ENCODE data around the gene MYL3. TPM values are rescaled to one million over a fixed set of nuclear protein-coding genes. Genes with fewer than 3 reads are reported as not detected.

MYL3 gene
- polyA plus RNA-seq, 1 donor from 2014 or later, result 2.1 TPM

DNA sequence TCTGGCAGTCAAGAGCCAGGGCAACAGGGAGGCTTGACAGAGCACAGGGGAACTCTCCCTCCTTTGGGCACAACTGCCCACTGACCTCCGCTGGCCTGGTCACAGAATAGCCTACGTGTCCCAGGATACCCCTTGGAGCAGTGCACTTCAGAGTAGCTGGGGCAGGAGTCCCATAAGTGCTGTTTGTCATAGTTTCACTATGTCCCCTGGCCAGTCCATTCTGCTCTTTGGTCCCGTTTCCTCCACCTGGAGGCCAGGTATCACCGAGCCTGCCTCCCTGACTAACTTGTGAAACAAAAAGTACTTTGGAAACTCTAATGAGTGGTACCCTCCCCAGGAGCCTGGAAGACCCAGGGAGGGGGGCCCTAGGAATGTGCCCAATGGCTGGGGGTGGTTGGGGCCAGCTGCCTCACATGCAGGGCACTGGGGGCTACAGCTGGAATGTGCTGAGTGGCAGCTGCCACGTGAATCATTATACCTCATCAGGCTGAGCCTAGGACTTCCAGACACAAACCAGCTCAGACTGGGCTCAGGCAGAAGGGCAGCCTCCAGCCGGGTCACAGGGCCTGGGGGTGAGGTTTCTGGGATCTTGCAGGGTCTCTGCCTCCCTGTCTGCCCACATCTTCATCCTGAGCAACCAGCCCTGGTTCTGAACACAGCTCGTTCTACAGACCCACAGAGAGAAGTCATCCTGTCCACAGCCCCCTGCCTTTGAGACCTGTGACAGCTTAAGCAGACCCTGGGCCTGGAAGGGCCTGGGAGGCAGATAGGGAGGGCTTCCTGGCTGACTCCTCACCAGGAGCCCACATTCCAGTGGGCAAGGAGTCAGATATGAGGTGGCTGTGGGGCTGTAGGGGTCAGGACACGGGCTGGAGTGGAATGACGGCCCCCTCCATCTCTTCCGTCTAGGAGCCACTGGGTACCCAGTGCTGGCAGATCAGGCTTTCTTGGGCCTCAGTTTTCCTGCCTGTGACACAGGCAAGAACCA, 13.4 kb upstream of the MYL3 start:
- Histone ChIP-seq H3K27me3 (ENCODE audit: insufficient read depth, low read depth, low read length) (peaks cover 11% of the 10 kb centered on the region), H3K36me3 (ENCODE audit: insufficient read depth, low read length) (no peaks in the 10 kb centered on the region), H3K9me3 (ENCODE audit: low read length) (no peaks in the 10 kb centered on the region), H3K9ac (ENCODE audit: low read length) (no peak overlapping the region), H3K27ac (ENCODE audit: low read length) (no peak overlapping the region), H2AFZ (ENCODE audit: low read depth, low read length) (no peak overlapping the region), H3K4me3 (ENCODE audit: low read length) (no peak overlapping the region), H3K9me2 (ENCODE audit: insufficient read depth, low read length) (no peaks in the 10 kb centered on the region), H3F3A (ENCODE audit: insufficient read depth, low read length, poor library complexity, severe bottlenecking) (no peaks in the 10 kb centered on the region), H3K79me2 (replicated peaks; ENCODE audit: insufficient read depth, low read length) (no peaks in the 10 kb centered on the region), H4K20me1 (ENCODE audit: insufficient read depth) (no peaks in the 10 kb centered on the region), H3K4me2 (ENCODE audit: low read length) (no peak overlapping the region)
- TF ChIP-seq MXI1 (conservative IDR thresholded peaks at IDR 0.05; ENCODE audit: poor library complexity, severe bottlenecking) (no peak), RAD21 (conservative IDR thresholded peaks at IDR 0.05) (no peak), CTCF (IDR thresholded peaks at IDR 0.05; ENCODE audit: poor library complexity, severe bottlenecking) (no peak), SMC3 (conservative IDR thresholded peaks at IDR 0.05; ENCODE audit: poor library complexity) (no peak), TAF1 (IDR thresholded peaks at IDR 0.05; ENCODE audit: low read depth) (no peak), EP300 (conservative IDR thresholded peaks at IDR 0.05; ENCODE audit: poor library complexity, severe bottlenecking) (no peak), POLR2AphosphoS5 (IDR thresholded peaks at IDR 0.05) (no peak), EZH2 (IDR thresholded peaks at IDR 0.05; ENCODE audit: borderline replicate concordance, insufficient read depth, low read length, poor library complexity, severe bottlenecking) (no peak)
- TF ChIP-seq, protein P1, sequence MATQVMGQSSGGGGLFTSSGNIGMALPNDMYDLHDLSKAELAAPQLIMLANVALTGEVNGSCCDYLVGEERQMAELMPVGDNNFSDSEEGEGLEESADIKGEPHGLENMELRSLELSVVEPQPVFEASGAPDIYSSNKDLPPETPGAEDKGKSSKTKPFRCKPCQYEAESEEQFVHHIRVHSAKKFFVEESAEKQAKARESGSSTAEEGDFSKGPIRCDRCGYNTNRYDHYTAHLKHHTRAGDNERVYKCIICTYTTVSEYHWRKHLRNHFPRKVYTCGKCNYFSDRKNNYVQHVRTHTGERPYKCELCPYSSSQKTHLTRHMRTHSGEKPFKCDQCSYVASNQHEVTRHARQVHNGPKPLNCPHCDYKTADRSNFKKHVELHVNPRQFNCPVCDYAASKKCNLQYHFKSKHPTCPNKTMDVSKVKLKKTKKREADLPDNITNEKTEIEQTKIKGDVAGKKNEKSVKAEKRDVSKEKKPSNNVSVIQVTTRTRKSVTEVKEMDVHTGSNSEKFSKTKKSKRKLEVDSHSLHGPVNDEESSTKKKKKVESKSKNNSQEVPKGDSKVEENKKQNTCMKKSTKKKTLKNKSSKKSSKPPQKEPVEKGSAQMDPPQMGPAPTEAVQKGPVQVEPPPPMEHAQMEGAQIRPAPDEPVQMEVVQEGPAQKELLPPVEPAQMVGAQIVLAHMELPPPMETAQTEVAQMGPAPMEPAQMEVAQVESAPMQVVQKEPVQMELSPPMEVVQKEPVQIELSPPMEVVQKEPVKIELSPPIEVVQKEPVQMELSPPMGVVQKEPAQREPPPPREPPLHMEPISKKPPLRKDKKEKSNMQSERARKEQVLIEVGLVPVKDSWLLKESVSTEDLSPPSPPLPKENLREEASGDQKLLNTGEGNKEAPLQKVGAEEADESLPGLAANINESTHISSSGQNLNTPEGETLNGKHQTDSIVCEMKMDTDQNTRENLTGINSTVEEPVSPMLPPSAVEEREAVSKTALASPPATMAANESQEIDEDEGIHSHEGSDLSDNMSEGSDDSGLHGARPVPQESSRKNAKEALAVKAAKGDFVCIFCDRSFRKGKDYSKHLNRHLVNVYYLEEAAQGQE (IDR thresholded peaks at IDR 0.05; ENCODE audit: borderline replicate concordance), result no peak

DNA sequence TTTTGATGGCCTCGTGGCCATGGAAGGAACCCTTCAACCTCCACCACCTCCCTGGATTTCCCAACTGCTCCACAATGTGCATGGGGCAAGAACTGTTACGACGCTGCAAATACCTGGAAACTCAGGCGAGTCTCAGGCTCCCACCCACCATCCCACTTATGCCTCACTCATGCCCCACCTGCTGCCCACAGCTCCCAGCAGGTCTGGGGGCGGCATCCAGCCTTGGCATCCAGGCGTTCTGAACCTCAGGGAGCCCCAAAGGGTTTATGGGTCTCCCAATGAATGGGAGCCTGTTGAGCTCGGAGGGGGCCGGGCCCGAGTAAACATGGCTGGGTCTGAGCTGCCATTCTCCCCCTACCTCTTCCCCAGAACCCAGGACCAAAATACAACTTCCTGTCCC, 12.3 kb upstream of the MYL3 start:
- Histone ChIP-seq H3K4me2 (ENCODE audit: low read length) (no peak overlapping the region), H3K27me3 (ENCODE audit: insufficient read depth, low read depth, low read length) (peaks cover under 1% of the 10 kb centered on the region), H2AFZ (ENCODE audit: low read depth, low read length) (no peak overlapping the region), H3K9ac (ENCODE audit: low read length) (no peak overlapping the region), H3K9me2 (ENCODE audit: insufficient read depth, low read length) (no peaks in the 10 kb centered on the region), H3K27ac (ENCODE audit: low read length) (no peak overlapping the region), H3F3A (ENCODE audit: insufficient read depth, low read length, poor library complexity, severe bottlenecking) (no peaks in the 10 kb centered on the region), H3K4me3 (ENCODE audit: low read length) (no peak overlapping the region), H3K36me3 (ENCODE audit: insufficient read depth, low read length) (no peaks in the 10 kb centered on the region), H4K20me1 (ENCODE audit: insufficient read depth) (no peaks in the 10 kb centered on the region), H3K9me3 (ENCODE audit: low read length) (no peaks in the 10 kb centered on the region), H3K79me2 (replicated peaks; ENCODE audit: insufficient read depth, low read length) (no peaks in the 10 kb centered on the region)
- TF ChIP-seq RAD21 (conservative IDR thresholded peaks at IDR 0.05) (no peak), EZH2 (IDR thresholded peaks at IDR 0.05; ENCODE audit: borderline replicate concordance, insufficient read depth, low read length, poor library complexity, severe bottlenecking) (no peak), EP300 (conservative IDR thresholded peaks at IDR 0.05; ENCODE audit: poor library complexity, severe bottlenecking) (no peak), POLR2AphosphoS5 (IDR thresholded peaks at IDR 0.05) (no peak), CTCF (IDR thresholded peaks at IDR 0.05; ENCODE audit: poor library complexity, severe bottlenecking) (no peak), MXI1 (conservative IDR thresholded peaks at IDR 0.05; ENCODE audit: poor library complexity, severe bottlenecking) (no peak), TAF1 (IDR thresholded peaks at IDR 0.05; ENCODE audit: low read depth) (no peak), SMC3 (conservative IDR thresholded peaks at IDR 0.05; ENCODE audit: poor library complexity) (no peak)
- TF ChIP-seq, protein P1 (IDR thresholded peaks at IDR 0.05; ENCODE audit: borderline replicate concordance), result no peak

Measured in neural cell (in vitro differentiated cells).